PC-3 (cell line): Measurements from ENCODE around the gene CAMK1D. TPM values are rescaled to one million over a fixed set of nuclear protein-coding genes. Genes with fewer than 3 reads are reported as not detected.

ENCODE experiments used
- ATAC-seq: fragments of 200-7000 bp; cut with Tn5 transposase; 2 replicates; pipeline ENCODE4 v1.9.1; 2020; ENCODE audit warnings: mild to moderate bottlenecking, moderate library complexity
- BruUV-seq: library from RNA; stranded (reverse); fragments of 400-500 nt; replicated peaks from 2 replicates; lab custom pipeline; 2021; lab: Mats Ljungman, UMichigan
- CTCF ChIA-PET: fragments of 300-600 bp; sonication (Branson Sonifier 250); formaldehyde crosslinking; loops from one replicate; lab custom pipeline; 2022; ENCODE audit warnings: antibody characterized with exemption; lab: Charles Lee
- POLR2A ChIA-PET: fragments of 300-600 bp; sonication (Branson Sonifier 250); formaldehyde crosslinking; loops from one replicate; lab custom pipeline; 2022; ENCODE audit warnings: antibody characterized with exemption; ENCODE audit not compliant: unreplicated experiment; lab: Charles Lee
- DNase-seq: peaks from one replicate; pipeline ENCODE4 v3.0.0-alpha.2; 2015
- H2AFZ ChIP-seq: fragments of 300-600 bp; sonication (generic); 2 replicates; pipeline ENCODE4 v1.6.0; 2016; ENCODE audit warnings: antibody characterized with exemption, low read length
- H3F3A ChIP-seq: fragments of 300-600 bp; sonication (generic); one replicate; pipeline ENCODE4 v1.6.0; 2017; ENCODE audit warnings: antibody characterized with exemption, low read length, control low read depth, mild to moderate bottlenecking; ENCODE audit not compliant: unreplicated experiment
- H3K27ac ChIP-seq: fragments of 300-600 bp; sonication (generic); 2 replicates; pipeline ENCODE4 v1.5.1; 2016; ENCODE audit warnings: mild to moderate bottlenecking, low read length
- H3K27me3 ChIP-seq: fragments of 300-600 bp; sonication (generic); 2 replicates; pipeline ENCODE4 v1.6.1; 2016; ENCODE audit warnings: low read length, mixed read lengths
- H3K36me3 ChIP-seq: fragments of 300-600 bp; sonication (generic); 2 replicates; pipeline ENCODE4 v1.6.1; 2016; ENCODE audit warnings: low read depth, mixed run types, low read length, mixed read lengths
- H3K4me1 ChIP-seq: fragments of 300-600 bp; sonication (generic); 2 replicates; pipeline ENCODE4 v1.5.1; 2016; ENCODE audit warnings: low read length; ENCODE audit not compliant: insufficient read depth
- H3K4me2 ChIP-seq: fragments of 300-600 bp; sonication (generic); 2 replicates; pipeline ENCODE4 v1.6.0; 2016; ENCODE audit warnings: low read length
- H3K4me3 ChIP-seq: fragments of 300-600 bp; sonication (generic); 2 replicates; pipeline ENCODE4 v1.5.1; 2016; ENCODE audit warnings: mild to moderate bottlenecking, low read length, mixed read lengths
- H3K79me2 ChIP-seq: fragments of 300-600 bp; sonication (generic); 2 replicates; pipeline ENCODE4 v1.6.1; 2017; ENCODE audit warnings: low read length, mixed read lengths
- H3K9ac ChIP-seq: fragments of 300-600 bp; sonication (generic); 2 replicates; pipeline ENCODE4 v1.6.0; 2016; ENCODE audit warnings: mild to moderate bottlenecking, low read length
- H3K9me2 ChIP-seq: fragments of 300-600 bp; sonication (generic); replicated peaks from 2 replicates; pipeline ENCODE4 v1.6.1; 2016; ENCODE audit warnings: mixed run types, low read length, mixed read lengths
- H3K9me3 ChIP-seq: fragments of 300-600 bp; sonication (generic); 2 replicates; pipeline ENCODE4 v1.6.1; 2016; ENCODE audit warnings: low read length, mixed read lengths
- H4K20me1 ChIP-seq: fragments of 300-600 bp; sonication (generic); 2 replicates; pipeline ENCODE4 v1.6.1; 2016; ENCODE audit warnings: low read length, mixed read lengths
- EZH2 ChIP-seq: fragments of 300-600 bp; sonication (generic); IDR thresholded peaks from one replicate; pipeline ENCODE4 v1.6.1; 2017; ENCODE audit warnings: antibody characterized with exemption, mild to moderate bottlenecking, low read length; ENCODE audit not compliant: unreplicated experiment
- EZH2phosphoT487 ChIP-seq: fragments of 300-600 bp; sonication (generic); IDR thresholded peaks from 2 replicates; pipeline ENCODE4 v1.6.1; 2018; ENCODE audit warnings: mild to moderate bottlenecking, antibody characterized with exemption, low read length, borderline replicate concordance
- intact Hi-C: fragments of 100-400 bp; cut with micrococcal nuclease; formaldehyde crosslinking; loops from 2 replicates; pipeline ENCODE4 v1.9.0; 2023
- total RNA-seq: library from RNA; depleted of rRNA; stranded (reverse); fragments of >200 nt; gene quantifications from 2 replicates; pipeline ENCODE4 v1.2.3, GENCODE V29; 2014
- TF ChIP-seq, protein P1 (sequence below): fragments of 300-600 bp; sonication (generic); conservative IDR thresholded peaks from 2 replicates; pipeline ENCODE4 v1.5.1; 2017; ENCODE audit warnings: antibody characterized with exemption, low read depth, mild to moderate bottlenecking, low read length

Gene CAMK1D
- total RNA-seq, 1 experiment from 2014 or later, result 1.3 TPM

DNA sequence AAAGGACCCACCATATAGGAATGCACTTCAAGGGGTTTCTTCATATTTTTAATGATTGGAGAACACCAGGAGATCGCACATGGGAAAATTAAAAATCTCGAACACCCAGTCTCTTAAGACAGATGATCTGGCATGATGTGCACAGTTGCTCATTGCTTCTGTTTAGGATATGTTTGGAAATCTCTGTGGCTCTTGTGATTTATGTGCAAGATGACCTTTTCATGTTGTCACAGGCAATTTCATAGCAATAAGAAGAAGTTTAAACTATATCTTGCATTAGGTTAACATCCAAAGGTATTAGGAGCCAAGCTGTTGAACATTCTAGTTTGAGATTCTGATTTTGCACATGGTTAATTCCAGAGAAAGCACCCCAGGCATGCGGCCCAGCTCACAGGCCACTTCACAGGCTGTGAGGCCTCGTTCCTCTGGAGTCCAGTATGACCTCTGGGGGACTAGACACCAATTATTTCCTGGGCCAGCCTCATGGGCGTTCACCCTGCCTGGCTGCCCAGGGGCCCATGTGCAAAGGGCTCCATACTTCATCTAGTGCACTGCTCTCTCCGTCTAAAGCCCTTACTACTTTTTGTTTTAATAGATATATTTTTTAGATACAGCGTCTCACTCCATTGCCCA lies 28.4 kb downstream of the CAMK1D start:
- no peak overlapping the region for H3K4me3 ChIP-seq
- no peaks in the 10 kb centered on the region for H3K9me3 ChIP-seq
- no peaks in the 10 kb centered on the region for H3F3A ChIP-seq
- no peaks in the 10 kb centered on the region for H3K4me1 ChIP-seq
- no peaks in the 10 kb centered on the region for H4K20me1 ChIP-seq
- POLR2A ChIA-PET, result no interaction called here
- no peak overlapping the region for H2AFZ ChIP-seq
- ATAC-seq (no peak), DNase-seq (no peak)
- no peaks in the 10 kb centered on the region for H3K9me2 ChIP-seq
- no peaks in the 10 kb centered on the region for H3K79me2 ChIP-seq
- H3K36me3 ChIP-seq, result no peaks in the 10 kb centered on the region
- intact Hi-C loops, result no loop called here
- no TSS peak for BruUV-seq
- CTCF ChIA-PET, result no interaction called here
- TF ChIP-seq EZH2 (no peak), EZH2phosphoT487 (no peak)
- TF ChIP-seq, protein P1, sequence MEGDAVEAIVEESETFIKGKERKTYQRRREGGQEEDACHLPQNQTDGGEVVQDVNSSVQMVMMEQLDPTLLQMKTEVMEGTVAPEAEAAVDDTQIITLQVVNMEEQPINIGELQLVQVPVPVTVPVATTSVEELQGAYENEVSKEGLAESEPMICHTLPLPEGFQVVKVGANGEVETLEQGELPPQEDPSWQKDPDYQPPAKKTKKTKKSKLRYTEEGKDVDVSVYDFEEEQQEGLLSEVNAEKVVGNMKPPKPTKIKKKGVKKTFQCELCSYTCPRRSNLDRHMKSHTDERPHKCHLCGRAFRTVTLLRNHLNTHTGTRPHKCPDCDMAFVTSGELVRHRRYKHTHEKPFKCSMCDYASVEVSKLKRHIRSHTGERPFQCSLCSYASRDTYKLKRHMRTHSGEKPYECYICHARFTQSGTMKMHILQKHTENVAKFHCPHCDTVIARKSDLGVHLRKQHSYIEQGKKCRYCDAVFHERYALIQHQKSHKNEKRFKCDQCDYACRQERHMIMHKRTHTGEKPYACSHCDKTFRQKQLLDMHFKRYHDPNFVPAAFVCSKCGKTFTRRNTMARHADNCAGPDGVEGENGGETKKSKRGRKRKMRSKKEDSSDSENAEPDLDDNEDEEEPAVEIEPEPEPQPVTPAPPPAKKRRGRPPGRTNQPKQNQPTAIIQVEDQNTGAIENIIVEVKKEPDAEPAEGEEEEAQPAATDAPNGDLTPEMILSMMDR, result no peak
- H3K27me3 ChIP-seq, result no peaks in the 10 kb centered on the region
- H3K27ac ChIP-seq, result no peak overlapping the region
- no peak overlapping the region for H3K9ac ChIP-seq
- no peak overlapping the region for H3K4me2 ChIP-seq

DNA sequence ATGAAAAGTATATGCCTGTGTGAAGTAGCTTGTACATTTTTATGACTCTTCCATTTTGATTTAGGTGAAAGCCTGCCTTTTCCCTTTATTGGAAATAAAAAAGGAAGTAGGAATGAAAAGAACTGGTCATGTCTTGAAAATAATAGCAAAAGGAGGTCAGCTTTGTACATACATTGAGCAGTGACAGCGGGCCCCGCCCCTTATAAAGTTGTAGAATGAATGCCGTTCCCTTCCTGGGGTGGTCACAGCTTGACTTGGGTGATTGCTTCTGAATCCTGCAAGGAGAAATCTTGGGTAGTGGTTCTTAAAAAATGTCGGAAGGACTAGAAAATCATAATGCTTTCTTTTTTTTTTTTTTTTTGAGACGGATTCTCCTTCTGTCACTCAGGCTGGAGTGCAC lies 31.7 kb downstream of the CAMK1D start:
- ChIA-PET CTCF (no interaction called here), POLR2A (no interaction called here)
- TF ChIP-seq EZH2phosphoT487 (no peak), EZH2 (no peak)
- TF ChIP-seq, protein P1, result no peak
- Histone ChIP-seq H3K9me3 (no peaks in the 10 kb centered on the region), H4K20me1 (no peaks in the 10 kb centered on the region), H3K4me2 (no peak overlapping the region), H3K27ac (no peak overlapping the region), H3K79me2 (no peaks in the 10 kb centered on the region), H3K4me1 (no peaks in the 10 kb centered on the region), H2AFZ (no peak overlapping the region), H3K9ac (no peak overlapping the region), H3K9me2 (no peaks in the 10 kb centered on the region), H3K36me3 (no peaks in the 10 kb centered on the region), H3K4me3 (no peak overlapping the region), H3F3A (no peaks in the 10 kb centered on the region), H3K27me3 (no peaks in the 10 kb centered on the region)
- no TSS peak for BruUV-seq
- no peak for ATAC-seq
- intact Hi-C loops, result no loop called here
- no peak for DNase-seq

- Histone ChIP-seq H2AFZ (no peak overlapping the region), H3K27ac (no peak overlapping the region), H3K9me2 (no peaks in the 10 kb centered on the region), H3K27me3 (no peaks in the 10 kb centered on the region), H3K4me1 (no peaks in the 10 kb centered on the region), H3K4me2 (no peak overlapping the region), H3F3A (no peaks in the 10 kb centered on the region), H3K4me3 (no peak overlapping the region), H3K9ac (no peak overlapping the region), H3K9me3 (no peaks in the 10 kb centered on the region), H4K20me1 (no peaks in the 10 kb centered on the region), H3K36me3 (no peaks in the 10 kb centered on the region), H3K79me2 (no peaks in the 10 kb centered on the region)
- ChIA-PET CTCF (no interaction called here), POLR2A (no interaction called here)
- intact Hi-C loops, result no loop called here
- TF ChIP-seq EZH2 (no peak), EZH2phosphoT487 (no peak)
- TF ChIP-seq, protein P1, result no peak
- DNase-seq, result no peak
- no TSS peak for BruUV-seq
- ATAC-seq, result no peak
Observed at GRCh38 chr10:12381536-12382156, 32.3 kb downstream of the CAMK1D start.
